Measurements from ENCODE around the gene CD300LD. TPM values are rescaled to one million over a fixed set of nuclear protein-coding genes. Genes with fewer than 3 reads are reported as not detected.
"Not testable (repeated sequence)": the region's sequence is repeated elsewhere in the genome, so short reads cannot be mapped to it uniquely, and the experiment has no call there.

CD300LD gene
- total RNA-seq, 2 donors from 2014 or later, result not detected

DNA sequence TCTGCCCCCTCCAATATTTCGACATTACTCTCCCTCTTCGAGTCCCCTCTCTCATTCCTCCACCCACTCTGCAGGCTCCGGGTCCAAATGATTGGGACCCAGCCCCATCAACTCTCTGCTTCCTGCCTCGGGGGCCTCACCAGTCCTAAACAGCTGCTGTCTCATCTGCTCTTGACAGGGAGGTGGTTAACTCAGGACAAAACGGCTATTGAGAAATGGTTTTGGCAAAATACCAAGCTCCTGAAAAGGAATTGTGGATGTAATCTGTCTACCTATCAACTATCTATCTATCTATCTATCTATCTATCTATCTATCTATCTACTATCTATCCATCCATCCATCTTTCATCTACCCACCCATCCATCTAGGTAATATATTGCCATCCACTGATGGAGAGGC, 27.0 kb downstream of the CD300LD start:
- Histone ChIP-seq H3K27me3 (no peaks in the 10 kb centered on the region), H3K9me3 (no peaks in the 10 kb centered on the region), H3K36me3 (replicated peaks in 1 of 2; ENCODE audit: insufficient read depth in 1 of 2, low read depth in 2 of 2) (no peaks in the 10 kb centered on the region), H3K27ac (no peak overlapping the region), H3K4me3 (no peak overlapping the region), H3K4me1 (no peaks in the 10 kb centered on the region)
- intact Hi-C loops (cut with DNase I), result no loop called here
- 40 to 55% methylated on average over 5 of the region's 5 CpGs for WGBS, 2 donors
- DNase-seq (no peak), ATAC-seq (no peak)
- TF ChIP-seq POLR2A (IDR thresholded peaks at IDR 0.05) (no peak), CTCF (IDR thresholded peaks at IDR 0.05) (no peak)

DNA sequence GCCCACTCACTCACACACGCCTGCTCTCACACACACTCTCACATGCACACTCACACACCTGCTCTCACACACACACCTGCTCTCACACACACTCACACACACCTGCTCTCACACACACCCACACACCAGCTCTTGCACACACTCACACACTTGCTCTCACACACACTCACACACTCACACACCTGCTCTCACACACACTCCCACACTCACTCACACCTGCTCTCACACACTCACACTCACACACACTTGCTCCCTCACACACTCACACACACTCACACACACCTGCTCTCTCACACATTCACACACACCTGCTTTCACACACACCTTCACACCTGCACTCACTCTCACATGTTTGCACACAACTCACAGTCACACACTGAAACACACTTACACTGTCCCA, 28.7 kb downstream of the CD300LD start:
- no peaks in the 10 kb centered on the region for H3K4me1 ChIP-seq
- intact Hi-C loops (cut with DNase I), result no loop called here
- H3K4me3 ChIP-seq, result no peak overlapping the region
- H3K27me3 ChIP-seq, result no peaks in the 10 kb centered on the region
- ATAC-seq (no peak), DNase-seq (no peak)
- TF ChIP-seq CTCF (IDR thresholded peaks at IDR 0.05), result no peak
- TF ChIP-seq POLR2A (IDR thresholded peaks at IDR 0.05), result no peak
- no peaks in the 10 kb centered on the region for H3K36me3 ChIP-seq (replicated peaks in 1 of 2; ENCODE audit: insufficient read depth in 1 of 2, low read depth in 2 of 2)
- H3K27ac ChIP-seq, result no peak overlapping the region
- H3K9me3 ChIP-seq, result no peaks in the 10 kb centered on the region
- 84 to 85% methylated on average over 1 of the region's 1 CpG for WGBS, 2 donors

- Histone ChIP-seq H3K27me3 (no peaks in the 10 kb centered on the region), H3K4me3 (no peak overlapping the region), H3K4me1 (no peaks in the 10 kb centered on the region), H3K9me3 (no peaks in the 10 kb centered on the region), H3K36me3 (replicated peaks in 1 of 2; ENCODE audit: insufficient read depth in 1 of 2, low read depth in 2 of 2) (no peaks in the 10 kb centered on the region), H3K27ac (no peak overlapping the region)
- WGBS, 2 donors, result 51 to 54% methylated on average over 3 of the region's 3 CpGs
- TF ChIP-seq CTCF (IDR thresholded peaks at IDR 0.05), result no peak
- no peak for TF ChIP-seq POLR2A (IDR thresholded peaks at IDR 0.05)
- ATAC-seq (no peak), DNase-seq (no peak)
- intact Hi-C loops (cut with DNase I), result no loop called here
Observed at GRCh38 chr17:74561586-74561985, 30.5 kb downstream of the CD300LD start.

DNA sequence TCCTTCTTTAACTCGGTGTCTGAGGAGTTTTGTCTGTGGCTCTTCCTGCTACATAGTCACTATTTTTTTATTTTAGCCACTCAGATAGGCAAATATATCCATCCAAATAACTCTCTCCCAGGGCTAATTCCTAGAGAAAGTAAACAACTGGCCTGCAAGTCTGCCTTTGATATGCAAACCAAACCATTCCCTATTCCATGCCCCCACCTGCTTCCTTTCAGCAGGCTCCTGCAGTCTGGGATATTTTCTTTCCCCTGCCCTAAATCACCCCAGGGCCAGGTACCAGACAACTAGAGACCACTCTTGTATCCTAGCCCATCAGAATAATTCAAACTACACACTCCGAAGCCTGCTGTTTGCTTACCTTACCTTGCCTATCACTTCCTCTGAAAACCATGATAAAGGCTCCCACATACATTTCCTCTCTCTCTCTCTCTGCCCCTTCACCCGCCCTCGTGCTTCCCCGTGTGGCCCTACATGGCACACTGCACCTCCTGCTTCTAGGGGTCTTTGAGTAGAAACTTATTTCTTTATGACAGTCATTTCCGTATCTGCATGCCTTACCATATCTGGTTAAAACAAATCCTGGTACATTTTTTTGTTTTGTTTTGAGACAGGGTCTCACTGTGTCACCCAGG, 33.1 kb downstream of the CD300LD start:
- TF ChIP-seq CTCF (IDR thresholded peaks at IDR 0.05) (no peak), POLR2A (IDR thresholded peaks at IDR 0.05) (no peak)
- no peaks in the 10 kb centered on the region for H3K27me3 ChIP-seq
- no peak overlapping the region for H3K4me3 ChIP-seq
- DNase-seq (no peak), ATAC-seq (no peak)
- no peaks in the 10 kb centered on the region for H3K4me1 ChIP-seq
- no peak overlapping the region for H3K27ac ChIP-seq
- 52 to 54% methylated on average over 6 of the region's 6 CpGs for WGBS, 2 donors
- intact Hi-C loops (cut with DNase I), result no loop called here
- H3K36me3 ChIP-seq (replicated peaks in 1 of 2; ENCODE audit: insufficient read depth in 1 of 2, low read depth in 2 of 2), result no peaks in the 10 kb centered on the region
- no peaks in the 10 kb centered on the region for H3K9me3 ChIP-seq

- ATAC-seq; intact Hi-C loops (cut with DNase I); H3K36me3 ChIP-seq (replicated peaks in 1 of 2; ENCODE audit: insufficient read depth in 1 of 2, low read depth in 2 of 2); H3K27ac ChIP-seq; DNase-seq; H3K4me1 ChIP-seq; H3K27me3 ChIP-seq; H3K4me3 ChIP-seq; H3K9me3 ChIP-seq: not testable (repeated sequence)
- 74 to 83% methylated on average over 4 of the region's 4 CpGs for WGBS, 2 donors
Observed at GRCh38 chr17:74558402-74558801, 33.7 kb downstream of the CD300LD start.
